ENCODE data around the gene LRPAP1.

LRPAP1 gene

DNA sequence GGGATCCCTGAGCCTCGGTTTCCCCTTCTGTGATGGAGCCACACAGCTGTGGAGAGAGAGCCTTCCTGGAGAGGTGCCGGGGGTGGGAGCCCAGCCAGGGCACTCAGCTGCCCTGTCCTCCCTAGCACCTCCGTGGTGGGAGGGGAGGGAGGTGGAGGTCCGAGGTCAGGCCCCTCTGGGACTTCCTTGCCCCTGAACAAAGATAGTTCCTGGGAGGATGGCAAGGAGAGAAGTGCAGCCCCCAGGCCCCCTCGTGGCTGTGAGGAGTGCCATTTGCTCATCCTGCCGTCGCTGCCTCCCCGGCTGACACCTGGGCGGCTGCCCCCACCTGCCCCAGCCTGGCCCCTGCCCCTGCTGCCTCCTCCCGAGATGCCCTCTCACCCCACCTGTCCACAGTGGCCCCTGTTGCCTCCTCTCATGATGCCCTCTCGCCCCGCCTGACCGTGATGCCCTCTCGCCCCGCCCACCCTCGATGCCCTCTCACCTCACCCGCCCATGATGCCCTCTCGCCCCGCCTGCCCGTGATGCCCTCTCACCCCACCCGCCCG, 56.4 kb downstream of the LRPAP1 start:
- no peak overlapping the region for H3K27ac ChIP-seq
- TF ChIP-seq CTCF (IDR thresholded peaks at IDR 0.05; ENCODE audit: low read depth, low read length, missing control alignments), result no peak
- in situ Hi-C loops (cut with HindIII; ENCODE audit: low pct_ligation_motif_present, low sequenced_read_pairs), result no loop called here
- peaks cover 3% of the 10 kb centered on the region for H3K27me3 ChIP-seq (replicated peaks)
- H3K4me3 ChIP-seq (ENCODE audit: low read depth, low read length), result no peak overlapping the region
- DNase-seq, result no peak
- H3K36me3 ChIP-seq (replicated peaks), result no peaks in the 10 kb centered on the region

GRCh38 chr4:3475041-3475712, 57.0 kb downstream of the LRPAP1 start:
- H3K4me3 ChIP-seq (ENCODE audit: low read depth, low read length), result no peak overlapping the region
- no peak overlapping the region for H3K27ac ChIP-seq
- no peak for TF ChIP-seq CTCF (IDR thresholded peaks at IDR 0.05; ENCODE audit: low read depth, low read length, missing control alignments)
- H3K27me3 ChIP-seq (replicated peaks), result peaks cover 3% of the 10 kb centered on the region
- in situ Hi-C loops (cut with HindIII; ENCODE audit: low pct_ligation_motif_present, low sequenced_read_pairs), result no loop called here
- DNase-seq, result no peak
- no peaks in the 10 kb centered on the region for H3K36me3 ChIP-seq (replicated peaks)

DNA sequence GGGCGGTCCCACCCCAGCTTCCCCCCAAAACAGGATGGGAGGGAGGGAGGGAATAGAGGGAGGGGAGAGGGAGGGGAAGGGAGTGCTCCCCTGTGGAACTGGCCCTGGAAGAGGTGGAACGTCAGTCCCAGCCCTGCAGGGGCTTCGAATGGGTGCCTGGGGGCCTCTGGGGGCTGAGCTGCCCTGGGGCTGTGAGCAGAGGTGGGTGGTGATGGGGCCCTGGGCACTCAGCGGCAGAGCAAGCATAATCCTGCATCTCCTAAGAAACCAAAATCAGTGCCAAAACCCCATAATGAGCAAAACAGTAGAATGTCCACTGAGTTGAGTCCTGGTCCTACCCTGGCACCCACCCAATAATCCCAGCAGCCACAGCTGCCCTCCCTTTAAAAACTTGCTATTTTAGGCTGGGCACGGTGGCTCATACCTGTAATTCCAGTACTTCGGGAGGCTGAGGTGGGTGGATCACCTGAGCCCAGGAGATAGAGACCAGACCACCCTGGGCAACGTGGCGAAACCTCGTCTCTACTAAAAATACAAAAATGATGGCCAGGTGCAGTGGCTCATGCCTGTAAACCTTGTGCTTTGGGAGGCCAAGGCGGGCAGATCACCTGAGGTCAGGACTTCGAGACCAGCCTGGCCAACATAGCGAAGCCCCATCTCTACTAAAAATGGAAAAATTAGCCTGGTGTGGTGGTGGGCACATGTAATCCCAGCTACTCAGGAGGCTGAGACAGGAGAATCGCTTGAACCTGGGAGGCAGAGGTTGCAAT, 58.0 kb downstream of the LRPAP1 start:
- Histone ChIP-seq H3K4me3 (ENCODE audit: low read depth, low read length) (no peak overlapping the region), H3K27me3 (replicated peaks) (peaks cover 3% of the 10 kb centered on the region), H3K27ac (no peak overlapping the region), H3K36me3 (replicated peaks) (no peaks in the 10 kb centered on the region)
- TF ChIP-seq CTCF (IDR thresholded peaks at IDR 0.05; ENCODE audit: low read depth, low read length, missing control alignments), result no peak
- in situ Hi-C loops (cut with HindIII; ENCODE audit: low pct_ligation_motif_present, low sequenced_read_pairs), result no loop called here
- DNase-seq, result no peak

DNA sequence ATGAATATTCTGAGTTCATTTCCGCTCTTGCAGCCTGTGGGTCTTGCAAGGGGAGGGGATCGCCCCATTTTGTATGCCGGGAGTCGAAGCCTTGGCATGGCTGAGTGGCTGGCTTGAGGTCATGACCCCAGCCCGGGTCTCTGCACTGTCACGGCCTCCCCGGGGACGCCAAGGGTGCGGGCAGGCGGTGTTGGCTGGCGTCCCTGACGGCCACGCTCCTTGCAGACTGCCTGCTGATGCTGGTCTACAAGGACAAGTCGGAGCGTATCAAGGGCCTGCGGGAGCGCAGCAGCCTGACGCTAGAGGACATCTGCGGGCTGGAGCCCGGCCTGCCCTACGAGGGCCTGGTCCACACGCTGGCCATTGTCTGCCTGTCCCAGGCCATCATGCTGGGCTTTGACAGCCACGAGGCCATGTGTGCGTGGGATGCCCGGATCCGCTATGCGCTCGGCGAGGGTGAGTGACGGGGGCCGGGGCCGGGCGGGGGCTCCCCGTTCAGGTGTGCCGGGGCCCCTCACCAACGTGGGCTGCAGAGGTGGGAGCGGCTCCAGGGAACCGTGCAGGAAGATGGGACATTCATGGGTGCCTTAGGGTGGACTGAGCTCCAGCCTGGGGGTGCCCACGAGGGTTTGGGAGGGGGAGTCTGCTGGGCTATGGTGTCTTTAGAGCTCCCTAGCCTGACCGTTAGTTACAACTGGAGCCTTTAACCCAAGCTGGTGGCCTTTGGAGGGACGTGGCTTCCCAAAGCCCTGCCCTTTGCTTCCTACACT, 58.9 kb downstream of the LRPAP1 start:
- no peaks in the 10 kb centered on the region for H3K36me3 ChIP-seq (replicated peaks)
- H3K27me3 ChIP-seq (replicated peaks), result peaks cover 3% of the 10 kb centered on the region
- H3K27ac ChIP-seq, result no peak overlapping the region
- no peak for TF ChIP-seq CTCF (IDR thresholded peaks at IDR 0.05; ENCODE audit: low read depth, low read length, missing control alignments)
- in situ Hi-C loops (cut with HindIII; ENCODE audit: low pct_ligation_motif_present, low sequenced_read_pairs), result no loop called here
- H3K4me3 ChIP-seq (ENCODE audit: low read depth, low read length), result no peak overlapping the region
- no peak for DNase-seq

DNA sequence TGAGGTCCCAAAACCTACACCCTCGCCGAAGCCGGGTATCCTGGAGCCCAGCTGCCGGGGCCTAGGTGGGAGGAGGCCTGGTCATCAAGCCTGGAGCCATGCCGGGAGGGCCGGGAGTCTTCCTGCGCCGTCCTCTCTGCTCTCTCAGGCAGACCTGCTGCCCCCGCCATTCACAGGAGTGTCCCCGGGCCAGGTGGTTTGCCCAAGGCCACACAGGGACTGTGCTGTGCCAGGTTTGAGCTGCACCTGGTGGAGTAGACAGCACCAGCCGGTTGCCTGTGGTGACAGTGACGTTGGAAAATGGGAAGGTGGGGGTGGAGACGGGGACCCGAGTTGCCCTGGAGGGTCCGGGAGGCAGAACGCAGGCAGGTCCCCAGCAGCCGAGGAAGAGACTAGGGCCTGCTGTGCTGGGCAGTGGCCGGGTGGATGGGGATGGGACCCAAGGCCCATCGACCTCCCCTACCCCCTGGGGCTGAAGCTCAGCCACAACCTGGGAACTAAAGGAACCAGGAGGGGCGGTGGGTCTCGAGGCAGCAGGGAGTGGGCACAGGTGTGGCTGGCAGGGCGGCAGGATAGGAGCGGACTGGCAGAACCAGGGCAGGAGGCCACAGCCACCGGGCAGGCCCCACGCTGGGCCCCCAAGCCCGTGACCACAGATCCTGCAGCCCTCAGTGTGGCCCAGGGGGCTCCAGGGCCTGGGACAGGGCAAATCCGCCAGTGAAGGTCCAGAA, 59.6 kb downstream of the LRPAP1 start:
- Histone ChIP-seq H3K36me3 (replicated peaks) (no peaks in the 10 kb centered on the region), H3K4me3 (ENCODE audit: low read depth, low read length) (no peak overlapping the region), H3K27ac (no peak overlapping the region), H3K27me3 (replicated peaks) (peaks cover 3% of the 10 kb centered on the region)
- TF ChIP-seq CTCF (IDR thresholded peaks at IDR 0.05; ENCODE audit: low read depth, low read length, missing control alignments), result no peak
- no peak for DNase-seq
- in situ Hi-C loops (cut with HindIII; ENCODE audit: low pct_ligation_motif_present, low sequenced_read_pairs), result no loop called here
